ENCODE measurements around the gene ACMSD. TPM values are rescaled to one million over a fixed set of nuclear protein-coding genes. Genes with fewer than 3 reads are reported as not detected.
"Not testable (repeated sequence)": the region's sequence is repeated elsewhere in the genome, so short reads cannot be mapped to it uniquely, and the experiment has no call there.

ACMSD gene
- total and polyA plus RNA-seq, 5 donors: not detected

- no peaks in the 10 kb centered on the region for H3K4me1 ChIP-seq (ENCODE audit: control insufficient read depth, insufficient read depth, low read length)
- ATAC-seq: no peak
- WGBS: 98% methylated on average over 2 of the region's 2 CpGs
- no peak overlapping the region for H3K27ac ChIP-seq (ENCODE audit: low read length)
- H3K9me3 ChIP-seq (ENCODE audit: control insufficient read depth, low read length): no peaks in the 10 kb centered on the region
- intact Hi-C loops (cut with DNase I): no loop called here
- H3K4me3 ChIP-seq (ENCODE audit: low read length): no peak overlapping the region
- DNase-seq: no peak
- H3K27me3 ChIP-seq (ENCODE audit: control insufficient read depth, insufficient read depth): no peaks in the 10 kb centered on the region
Observed at GRCh38 chr2:134873152-134873551, 34.7 kb downstream of the ACMSD start.

- ATAC-seq (no peak), DNase-seq (no peak)
- Histone ChIP-seq H3K4me1 (ENCODE audit: control insufficient read depth, insufficient read depth, low read length) (no peaks in the 10 kb centered on the region), H3K4me3 (ENCODE audit: low read length) (no peak overlapping the region), H3K27ac (ENCODE audit: low read length) (no peak overlapping the region), H3K27me3 (ENCODE audit: control insufficient read depth, insufficient read depth) (no peaks in the 10 kb centered on the region), H3K9me3 (ENCODE audit: control insufficient read depth, low read length) (no peaks in the 10 kb centered on the region)
- 52% methylated on average over 1 of the region's 1 CpG for WGBS
- intact Hi-C loops (cut with DNase I): no loop called here
Observed at GRCh38 chr2:134875309-134875708, 36.9 kb downstream of the ACMSD start.

- Histone ChIP-seq H3K9me3 (ENCODE audit: control insufficient read depth, low read length) (no peaks in the 10 kb centered on the region), H3K4me1 (ENCODE audit: control insufficient read depth, insufficient read depth, low read length) (no peaks in the 10 kb centered on the region), H3K27ac (ENCODE audit: low read length) (no peak overlapping the region), H3K27me3 (ENCODE audit: control insufficient read depth, insufficient read depth) (no peaks in the 10 kb centered on the region), H3K4me3 (ENCODE audit: low read length) (no peak overlapping the region)
- ATAC-seq (no peak), DNase-seq (no peak)
- intact Hi-C loops (cut with DNase I): no loop called here
Observed at GRCh38 chr2:134882773-134883172, 44.4 kb downstream of the ACMSD start.

- Histone ChIP-seq H3K4me1 (ENCODE audit: control insufficient read depth, insufficient read depth, low read length) (no peaks in the 10 kb centered on the region), H3K27me3 (ENCODE audit: control insufficient read depth, insufficient read depth) (no peaks in the 10 kb centered on the region), H3K9me3 (ENCODE audit: control insufficient read depth, low read length) (no peaks in the 10 kb centered on the region), H3K4me3 (ENCODE audit: low read length) (no peak overlapping the region), H3K27ac (ENCODE audit: low read length) (no peak overlapping the region)
- ATAC-seq (no peak), DNase-seq (no peak)
- intact Hi-C loops (cut with DNase I): no loop called here
- 95% methylated on average over 3 of the region's 3 CpGs for WGBS
Observed at GRCh38 chr2:134883552-134884293, 45.3 kb downstream of the ACMSD start.

- ATAC-seq: no peak
- no peak for DNase-seq
- Histone ChIP-seq H3K4me3 (ENCODE audit: low read length) (no peak overlapping the region), H3K27me3 (ENCODE audit: control insufficient read depth, insufficient read depth) (no peaks in the 10 kb centered on the region), H3K9me3 (ENCODE audit: control insufficient read depth, low read length) (no peaks in the 10 kb centered on the region), H3K27ac (ENCODE audit: low read length) (no peak overlapping the region), H3K4me1 (ENCODE audit: control insufficient read depth, insufficient read depth, low read length) (no peaks in the 10 kb centered on the region)
- intact Hi-C loops (cut with DNase I): no loop called here
Observed at GRCh38 chr2:134884435-134884834, 46.0 kb downstream of the ACMSD start.

GRCh38 chr2:134892282-134893035 is 54.0 kb downstream of the ACMSD start:
- ATAC-seq (no peak), DNase-seq (no peak)
- H3K4me3 ChIP-seq (ENCODE audit: low read length): no peak overlapping the region
- 94% methylated on average over 1 of the region's 1 CpG for WGBS
- intact Hi-C loops (cut with DNase I): loop anchor here in 1 of 4 donors (10.0 kb wide), 1 partner anchor 428 kb away; no protein-coding TSS in a partner anchor
- no peak overlapping the region for H3K27ac ChIP-seq (ENCODE audit: low read length)
- H3K9me3 ChIP-seq (ENCODE audit: control insufficient read depth, low read length): no peaks in the 10 kb centered on the region
- no peaks in the 10 kb centered on the region for H3K4me1 ChIP-seq (ENCODE audit: control insufficient read depth, insufficient read depth, low read length)
- H3K27me3 ChIP-seq (ENCODE audit: control insufficient read depth, insufficient read depth): no peaks in the 10 kb centered on the region

- Histone ChIP-seq H3K9me3 (ENCODE audit: control insufficient read depth, low read length) (no peaks in the 10 kb centered on the region), H3K4me1 (ENCODE audit: control insufficient read depth, insufficient read depth, low read length) (no peaks in the 10 kb centered on the region), H3K4me3 (ENCODE audit: low read length) (no peak overlapping the region), H3K27me3 (ENCODE audit: control insufficient read depth, insufficient read depth) (no peaks in the 10 kb centered on the region), H3K27ac (ENCODE audit: low read length) (no peak overlapping the region)
- no peak for DNase-seq
- intact Hi-C loops (cut with DNase I): loop anchor here in 3 of 4 donors (5.0 to 10.0 kb wide), 2 partner anchors 433 to 436 kb away; no protein-coding TSS in a partner anchor
- ATAC-seq: no peak
Observed at GRCh38 chr2:134897932-134898331, 59.5 kb downstream of the ACMSD start.

- DNase-seq: no peak
- no peaks in the 10 kb centered on the region for H3K4me1 ChIP-seq (ENCODE audit: control insufficient read depth, insufficient read depth, low read length)
- intact Hi-C loops (cut with DNase I): loop anchor here in 3 of 4 donors (5.0 to 10.0 kb wide), 2 partner anchors 434 to 437 kb away; no protein-coding TSS in a partner anchor
- no peaks in the 10 kb centered on the region for H3K27me3 ChIP-seq (ENCODE audit: control insufficient read depth, insufficient read depth)
- no peak for ATAC-seq
- no peak overlapping the region for H3K27ac ChIP-seq (ENCODE audit: low read length)
- no peaks in the 10 kb centered on the region for H3K9me3 ChIP-seq (ENCODE audit: control insufficient read depth, low read length)
- no peak overlapping the region for H3K4me3 ChIP-seq (ENCODE audit: low read length)
Observed at GRCh38 chr2:134899204-134899603, 60.8 kb downstream of the ACMSD start.

GRCh38 chr2:134900151-134900550 is 61.7 kb downstream of the ACMSD start:
- intact Hi-C loops (cut with DNase I): loop anchor here in 1 of 4 donors (5.0 kb wide), 1 partner anchor 438 kb away; no protein-coding TSS in a partner anchor
- H3K4me1 ChIP-seq (ENCODE audit: control insufficient read depth, insufficient read depth, low read length): no peaks in the 10 kb centered on the region
- no peak for ATAC-seq
- H3K27ac ChIP-seq (ENCODE audit: low read length): no peak overlapping the region
- H3K4me3 ChIP-seq (ENCODE audit: low read length): no peak overlapping the region
- WGBS: 97% methylated on average over 1 of the region's 1 CpG
- no peaks in the 10 kb centered on the region for H3K27me3 ChIP-seq (ENCODE audit: control insufficient read depth, insufficient read depth)
- no peaks in the 10 kb centered on the region for H3K9me3 ChIP-seq (ENCODE audit: control insufficient read depth, low read length)
- no peak for DNase-seq

GRCh38 chr2:134903701-134904100 is 65.3 kb downstream of the ACMSD start:
- 93% methylated on average over 13 of the region's 13 CpGs for WGBS
- H3K4me1 ChIP-seq (ENCODE audit: control insufficient read depth, insufficient read depth, low read length); H3K9me3 ChIP-seq (ENCODE audit: control insufficient read depth, low read length); H3K4me3 ChIP-seq (ENCODE audit: low read length); ATAC-seq; DNase-seq; H3K27me3 ChIP-seq (ENCODE audit: control insufficient read depth, insufficient read depth); H3K27ac ChIP-seq (ENCODE audit: low read length): not testable (repeated sequence)
- intact Hi-C loops (cut with DNase I): loop anchor here in 1 of 4 donors (5.0 kb wide), 1 partner anchor 441 kb away; no protein-coding TSS in a partner anchor

- H3K9me3 ChIP-seq (ENCODE audit: control insufficient read depth, low read length): no peaks in the 10 kb centered on the region
- intact Hi-C loops (cut with DNase I): no loop called here
- no peaks in the 10 kb centered on the region for H3K4me1 ChIP-seq (ENCODE audit: control insufficient read depth, insufficient read depth, low read length)
- DNase-seq: no peak
- no peaks in the 10 kb centered on the region for H3K27me3 ChIP-seq (ENCODE audit: control insufficient read depth, insufficient read depth)
- no peak for ATAC-seq
- WGBS: 97% methylated on average over 2 of the region's 2 CpGs
- H3K27ac ChIP-seq (ENCODE audit: low read length): no peak overlapping the region
- no peak overlapping the region for H3K4me3 ChIP-seq (ENCODE audit: low read length)
Observed at GRCh38 chr2:134905168-134905567, 66.8 kb downstream of the ACMSD start.
